ENCODE data around the gene SHISA5. TPM values are rescaled to one million over a fixed set of nuclear protein-coding genes. Genes with fewer than 3 reads are reported as not detected.
A peak's percentile ranks its signal among the peaks of the same experiment; 100 is the strongest.
"Not testable (repeated sequence)": the region's sequence is repeated elsewhere in the genome, so short reads cannot be mapped to it uniquely, and the experiment has no call there.

SHISA5 gene
- total RNA-seq, 1 donor from 2014 or later = 188 TPM

- Mint-ChIP-seq H3K9me3 (ENCODE audit: low read depth) (no peaks in the 10 kb centered on the region), H3K27me3 (ENCODE audit: low read depth) (no peaks in the 10 kb centered on the region), H3K4me1 (ENCODE audit: low read depth) (peaks cover 8% of the 10 kb centered on the region), H3K36me3 (ENCODE audit: low read depth) (peaks cover 7% of the 10 kb centered on the region), H3K27ac (ENCODE audit: unreplicated experiment) (no peak overlapping the region), H3K4me3 (ENCODE audit: unreplicated experiment) (no peak overlapping the region)
- no peak for TF ChIP-seq CTCF (IDR thresholded peaks at IDR 0.05)
- DNase-seq (ENCODE audit: low spot score) = no peak
Observed at GRCh38 chr3:48476426-48477053, 27.4 kb downstream of the SHISA5 start.

- DNase-seq (ENCODE audit: low spot score) = no peak
- H3K9me3 Mint-ChIP-seq (ENCODE audit: low read depth) = no peaks in the 10 kb centered on the region
- no peak for TF ChIP-seq CTCF (IDR thresholded peaks at IDR 0.05)
- H3K4me3 Mint-ChIP-seq (ENCODE audit: unreplicated experiment) = no peak overlapping the region
- H3K27me3 Mint-ChIP-seq (ENCODE audit: low read depth) = no peaks in the 10 kb centered on the region
- peaks cover 8% of the 10 kb centered on the region for H3K4me1 Mint-ChIP-seq (ENCODE audit: low read depth)
- H3K27ac Mint-ChIP-seq (ENCODE audit: unreplicated experiment) = peak overlapping the region; percentile 17
- peaks cover 6% of the 10 kb centered on the region for H3K36me3 Mint-ChIP-seq (ENCODE audit: low read depth)
Observed at GRCh38 chr3:48475188-48475587, 28.8 kb downstream of the SHISA5 start.

GRCh38 chr3:48474619-48475018 is 29.4 kb downstream of the SHISA5 start:
- Mint-ChIP-seq H3K27ac (ENCODE audit: unreplicated experiment) (no peak overlapping the region), H3K36me3 (ENCODE audit: low read depth) (peaks cover 7% of the 10 kb centered on the region), H3K4me1 (ENCODE audit: low read depth) (peaks cover 12% of the 10 kb centered on the region), H3K9me3 (ENCODE audit: low read depth) (no peaks in the 10 kb centered on the region), H3K4me3 (ENCODE audit: unreplicated experiment) (no peak overlapping the region), H3K27me3 (ENCODE audit: low read depth) (no peaks in the 10 kb centered on the region)
- DNase-seq (ENCODE audit: low spot score) = no peak
- TF ChIP-seq CTCF (IDR thresholded peaks at IDR 0.05) = no peak

- peaks cover 18% of the 10 kb centered on the region for H3K4me1 Mint-ChIP-seq (ENCODE audit: low read depth)
- H3K27ac Mint-ChIP-seq (ENCODE audit: unreplicated experiment); DNase-seq (ENCODE audit: low spot score); H3K36me3 Mint-ChIP-seq (ENCODE audit: low read depth); H3K4me3 Mint-ChIP-seq (ENCODE audit: unreplicated experiment); H3K9me3 Mint-ChIP-seq (ENCODE audit: low read depth); H3K27me3 Mint-ChIP-seq (ENCODE audit: low read depth): not testable (repeated sequence)
Observed at GRCh38 chr3:48474031-48474430, 29.9 kb downstream of the SHISA5 start.

- no peak for TF ChIP-seq CTCF (IDR thresholded peaks at IDR 0.05)
- Mint-ChIP-seq H3K36me3 (ENCODE audit: low read depth) (peaks cover 13% of the 10 kb centered on the region), H3K27ac (ENCODE audit: unreplicated experiment) (peak overlapping the region; percentile 100), H3K27me3 (ENCODE audit: low read depth) (no peaks in the 10 kb centered on the region), H3K4me3 (ENCODE audit: unreplicated experiment) (peak overlapping the region; percentile 100), H3K9me3 (ENCODE audit: low read depth) (no peaks in the 10 kb centered on the region), H3K4me1 (ENCODE audit: low read depth) (peaks cover 22% of the 10 kb centered on the region)
- no peak for DNase-seq (ENCODE audit: low spot score)
Observed at GRCh38 chr3:48473617-48473952, 30.4 kb downstream of the SHISA5 start.

- Mint-ChIP-seq H3K4me3 (ENCODE audit: unreplicated experiment) (peak overlapping the region; percentile 100), H3K9me3 (ENCODE audit: low read depth) (no peaks in the 10 kb centered on the region), H3K27ac (ENCODE audit: unreplicated experiment) (peak overlapping the region; percentile 100), H3K4me1 (ENCODE audit: low read depth) (peaks cover 24% of the 10 kb centered on the region), H3K27me3 (ENCODE audit: low read depth) (no peaks in the 10 kb centered on the region), H3K36me3 (ENCODE audit: low read depth) (peaks cover 14% of the 10 kb centered on the region)
- peak; percentile 68 for TF ChIP-seq CTCF (IDR thresholded peaks at IDR 0.05)
- DNase-seq (ENCODE audit: low spot score) = peak; percentile 93
Observed at GRCh38 chr3:48472923-48473616, 30.9 kb downstream of the SHISA5 start.

Data from chondrocyte (in vitro differentiated cells).